Activated naive CD8-positive, alpha-beta T cell treated with anti-CD3 and anti-CD28 coated beads, Interleukin-2, amount 10 ng/mL, durations not matched to agents 7 days and 5 days (primary cell): ENCODE results near the gene CDH20. TPM values are rescaled to one million over a fixed set of nuclear protein-coding genes. Genes with fewer than 3 reads are reported as not detected.

Source experiments
- ATAC-seq: fragments of 150-1000 bp; cut with Tn5 transposase; one replicate; pipeline ENCODE4 v1.10.0; 2021; ENCODE audit warnings: low read depth, moderate library complexity
- POLR2A ChIA-PET: fragments of 350-600 bp; sonication (Branson Sonifier 250); formaldehyde crosslinking; loops from one replicate; lab custom pipeline; 2021; ENCODE audit warnings: antibody characterized with exemption; lab: Charles Lee
- DNase-seq: peaks from one replicate; pipeline ENCODE4 v3.0.0; 2021
- H3K27ac Mint-ChIP-seq: one replicate; pipeline ENCODE4 v1.8.0; 2022; ENCODE audit warnings: mild to moderate bottlenecking, mixed read lengths
- H3K27me3 Mint-ChIP-seq: one replicate; pipeline ENCODE4 v1.8.0; 2022; ENCODE audit warnings: mild to moderate bottlenecking, moderate library complexity, mixed read lengths
- H3K36me3 Mint-ChIP-seq: one replicate; pipeline ENCODE4 v1.8.0; 2021; ENCODE audit warnings: mild to moderate bottlenecking, mixed read lengths
- H3K4me1 Mint-ChIP-seq: one replicate; pipeline ENCODE4 v1.8.0; 2021; ENCODE audit warnings: mixed read lengths
- H3K4me3 Mint-ChIP-seq: one replicate; pipeline ENCODE4 v1.8.0; 2022; ENCODE audit warnings: mild to moderate bottlenecking, moderate library complexity, mixed read lengths
- H3K9me3 Mint-ChIP-seq: one replicate; pipeline ENCODE4 v1.8.0; 2021; ENCODE audit warnings: mixed read lengths
- total RNA-seq, 2 experiments: library from RNA; stranded (reverse); gene quantifications; one replicate each; pipeline ENCODE4 v1.2.3, GENCODE V29; 2021

Gene CDH20
- total RNA-seq, 2 experiments from 2014 or later: 0.14 to 0.17 TPM

DNA sequence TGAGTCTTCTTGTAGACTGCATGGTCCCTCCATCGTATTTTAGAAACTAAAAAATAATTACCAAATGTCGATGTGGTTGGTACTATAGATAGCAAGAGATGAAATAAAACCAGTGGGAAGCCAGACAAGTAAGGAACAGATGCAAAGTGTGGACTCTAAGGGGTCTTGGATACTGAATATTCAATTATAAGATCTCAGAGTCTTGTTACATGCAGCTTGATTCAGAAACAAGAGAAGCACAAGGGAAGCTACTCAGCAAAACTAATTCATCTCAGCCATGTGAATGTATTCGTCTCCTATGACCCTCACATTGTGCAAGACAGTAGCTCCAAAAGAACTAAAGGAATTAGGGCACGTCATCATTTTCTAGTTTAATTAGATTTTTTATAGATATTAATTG, 80.9 kb downstream of the CDH20 start:
- no peaks in the 10 kb centered on the region for H3K9me3 Mint-ChIP-seq
- no peak for ATAC-seq
- H3K27ac Mint-ChIP-seq: no peak overlapping the region

DNA sequence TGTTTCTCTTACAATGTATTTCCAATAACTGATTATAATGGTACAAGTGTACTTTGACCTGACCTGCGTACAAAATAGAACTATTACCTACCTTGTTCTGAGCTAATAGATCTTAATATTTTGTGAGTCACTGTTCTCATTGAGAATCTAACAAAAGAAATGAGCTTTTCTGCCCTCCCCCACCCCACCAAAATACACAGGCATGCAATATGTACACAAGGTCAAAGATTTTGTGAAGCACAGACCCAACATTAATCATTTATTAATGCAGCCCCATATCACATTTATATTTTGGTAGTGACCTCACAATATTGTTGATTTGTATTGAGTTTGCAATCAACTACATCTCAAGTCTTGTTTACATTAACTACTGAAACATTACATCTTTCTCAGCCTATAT, 86.5 kb downstream of the CDH20 start:
- Mint-ChIP-seq H3K4me1 (no peaks in the 10 kb centered on the region), H3K27ac (no peak overlapping the region), H3K9me3 (no peaks in the 10 kb centered on the region), H3K4me3 (no peak overlapping the region), H3K27me3 (no peaks in the 10 kb centered on the region), H3K36me3 (no peaks in the 10 kb centered on the region)
- ATAC-seq: no peak
- POLR2A ChIA-PET: no interaction called here
- no peak for DNase-seq

More for the DNA sequence above, 80.9 kb downstream of the CDH20 start:
- Mint-ChIP-seq H3K36me3 (no peaks in the 10 kb centered on the region), H3K4me3 (no peak overlapping the region), H3K4me1 (no peaks in the 10 kb centered on the region), H3K27me3 (no peaks in the 10 kb centered on the region)
- DNase-seq: no peak
- POLR2A ChIA-PET: no interaction called here

DNA sequence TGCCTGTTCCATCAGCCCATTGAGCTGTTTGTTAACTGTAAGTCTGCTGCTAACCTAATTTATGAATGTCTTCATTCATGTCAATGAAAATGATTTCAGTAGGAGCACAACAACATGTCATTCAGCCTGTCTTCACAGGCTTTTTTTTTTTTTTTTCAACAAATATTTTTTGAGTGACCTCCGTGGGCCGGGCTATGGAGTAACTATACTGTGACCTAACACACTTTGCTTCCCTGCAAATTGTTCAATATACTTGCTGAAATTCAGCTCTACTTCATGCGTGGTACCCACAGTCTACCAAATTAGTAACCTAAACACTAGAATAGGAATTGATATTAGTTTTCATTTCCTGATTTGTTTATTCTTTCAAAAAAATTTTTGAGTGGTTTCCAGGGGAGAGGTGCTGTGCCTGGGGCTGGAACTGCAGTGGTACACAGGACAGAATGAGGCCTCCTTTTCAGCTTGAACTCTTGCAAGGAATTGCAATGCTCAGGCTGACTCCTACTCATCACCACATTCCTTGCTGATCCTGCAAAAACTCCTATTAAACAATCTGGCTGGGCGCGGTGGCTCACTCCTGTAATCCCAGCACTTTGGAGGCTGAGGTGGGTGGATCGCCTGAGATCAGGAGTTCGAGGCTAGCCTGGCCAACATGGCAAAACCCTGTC, 87.1 kb downstream of the CDH20 start:
- no peak overlapping the region for H3K27ac Mint-ChIP-seq
- H3K4me3 Mint-ChIP-seq: no peak overlapping the region
- no peaks in the 10 kb centered on the region for H3K36me3 Mint-ChIP-seq
- no peaks in the 10 kb centered on the region for H3K9me3 Mint-ChIP-seq
- H3K27me3 Mint-ChIP-seq: no peaks in the 10 kb centered on the region
- DNase-seq (no peak), ATAC-seq (no peak)
- no peaks in the 10 kb centered on the region for H3K4me1 Mint-ChIP-seq
- POLR2A ChIA-PET: no interaction called here

DNA sequence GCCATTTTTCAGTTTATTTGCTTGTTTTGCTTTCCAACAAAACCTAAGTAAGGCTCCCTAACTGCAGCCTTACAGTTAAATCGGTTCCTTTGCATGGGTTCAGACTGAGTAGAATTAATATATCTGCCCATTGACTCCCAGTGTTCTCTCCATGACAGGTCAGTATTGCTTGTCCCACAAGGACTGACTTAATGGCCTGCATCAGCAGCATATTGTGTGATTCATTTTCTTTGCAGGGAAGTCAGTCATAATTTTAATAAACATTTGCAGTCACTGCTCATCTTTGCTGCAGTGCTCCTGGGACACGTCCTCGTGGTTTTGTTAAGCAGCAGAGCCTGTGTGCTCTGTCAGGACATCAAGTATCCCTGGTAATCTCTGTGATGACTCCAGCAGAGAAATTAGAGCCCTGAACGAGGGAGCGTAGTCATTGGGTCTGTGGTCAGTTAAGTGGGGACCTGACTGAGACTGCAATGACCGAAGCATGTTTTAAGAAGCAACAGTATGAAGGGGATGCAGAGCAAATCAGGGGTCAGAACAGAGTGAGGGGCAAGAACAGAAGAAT, 93.3 kb downstream of the CDH20 start:
- no peak for ATAC-seq
- DNase-seq: no peak
- no peaks in the 10 kb centered on the region for H3K9me3 Mint-ChIP-seq
- H3K27me3 Mint-ChIP-seq: no peaks in the 10 kb centered on the region
- H3K36me3 Mint-ChIP-seq: no peaks in the 10 kb centered on the region
- POLR2A ChIA-PET: no interaction called here
- H3K4me3 Mint-ChIP-seq: no peak overlapping the region
- no peaks in the 10 kb centered on the region for H3K4me1 Mint-ChIP-seq
- H3K27ac Mint-ChIP-seq: no peak overlapping the region

DNA sequence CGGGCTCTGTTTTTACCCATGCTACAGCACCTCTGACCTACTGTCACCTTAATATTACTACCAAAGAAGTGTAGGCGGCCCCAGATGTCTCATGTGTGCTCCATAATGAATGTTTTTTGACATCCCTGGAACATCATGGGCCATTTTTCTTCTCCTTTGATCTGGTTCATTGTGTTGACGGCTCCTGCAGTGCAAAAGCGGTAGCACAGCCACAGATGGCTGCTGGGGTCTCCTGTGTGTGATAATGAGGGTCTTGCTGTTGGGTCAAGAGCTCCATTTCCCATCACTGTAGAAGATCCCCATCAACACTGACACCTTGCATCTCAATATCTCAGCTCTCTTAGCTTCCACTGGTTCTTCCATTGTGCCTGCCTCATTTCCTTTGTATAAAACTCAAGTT, 95.0 kb downstream of the CDH20 start:
- Mint-ChIP-seq H3K9me3 (no peaks in the 10 kb centered on the region), H3K4me3 (no peak overlapping the region), H3K27ac (no peak overlapping the region), H3K36me3 (no peaks in the 10 kb centered on the region), H3K4me1 (no peaks in the 10 kb centered on the region), H3K27me3 (no peaks in the 10 kb centered on the region)
- POLR2A ChIA-PET: no interaction called here
- DNase-seq: no peak
- ATAC-seq: no peak

DNA sequence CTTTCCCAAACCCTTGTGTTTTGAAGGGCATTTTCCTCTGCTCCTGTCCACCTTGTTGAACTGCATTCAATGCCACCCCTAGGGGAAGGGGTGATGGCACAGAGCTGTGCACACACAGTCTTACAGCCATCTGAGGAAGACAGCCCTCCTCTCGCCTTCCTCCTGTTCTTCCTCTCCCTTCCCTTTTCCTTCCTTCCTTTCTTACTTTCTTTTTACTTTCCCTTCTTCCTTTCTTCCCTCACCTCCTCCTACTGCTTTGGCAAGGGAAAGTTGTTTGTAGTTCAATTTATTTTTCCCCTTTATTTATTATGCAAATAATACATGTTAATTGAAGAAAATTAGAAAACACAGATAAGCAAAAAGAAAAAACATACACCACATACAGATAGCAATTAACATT, 99.4 kb downstream of the CDH20 start:
- ATAC-seq (no peak), DNase-seq (no peak)
- POLR2A ChIA-PET: no interaction called here
- Mint-ChIP-seq H3K36me3 (no peaks in the 10 kb centered on the region), H3K4me3 (no peak overlapping the region), H3K4me1 (no peaks in the 10 kb centered on the region), H3K9me3 (peaks cover 4% of the 10 kb centered on the region), H3K27ac (no peak overlapping the region), H3K27me3 (no peaks in the 10 kb centered on the region)

DNA sequence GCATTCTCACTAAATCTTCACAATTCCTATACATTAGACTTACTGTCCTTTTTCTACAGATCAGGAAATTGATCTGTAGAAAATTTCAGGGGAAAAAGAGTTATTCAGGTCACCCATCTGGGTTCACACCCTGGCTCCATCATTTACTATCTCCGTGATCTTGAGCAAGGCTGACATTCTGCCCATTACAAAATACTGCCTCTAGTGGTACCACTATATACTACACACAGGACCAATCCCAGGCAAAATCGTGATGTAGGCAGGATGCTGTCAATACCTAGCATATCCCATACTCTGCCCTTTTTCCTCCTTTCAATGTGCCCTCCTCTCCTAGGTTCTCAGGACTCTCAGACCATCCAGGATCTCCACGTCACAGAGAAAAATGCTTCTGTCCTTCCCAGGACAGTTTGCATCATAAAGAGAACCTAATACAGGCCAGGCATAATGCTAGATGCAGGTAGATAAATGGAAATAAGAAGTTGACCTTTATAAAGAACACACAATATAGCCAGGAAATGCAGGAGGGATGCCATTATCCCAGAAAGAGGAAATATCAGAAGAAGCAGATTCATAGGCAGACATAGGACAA, 101.9 kb downstream of the CDH20 start:
- H3K27me3 Mint-ChIP-seq: no peaks in the 10 kb centered on the region
- POLR2A ChIA-PET: no interaction called here
- no peaks in the 10 kb centered on the region for H3K4me1 Mint-ChIP-seq
- no peak overlapping the region for H3K4me3 Mint-ChIP-seq
- H3K9me3 Mint-ChIP-seq: peaks cover 4% of the 10 kb centered on the region
- H3K27ac Mint-ChIP-seq: no peak overlapping the region
- DNase-seq: no peak
- H3K36me3 Mint-ChIP-seq: no peaks in the 10 kb centered on the region
- no peak for ATAC-seq

DNA sequence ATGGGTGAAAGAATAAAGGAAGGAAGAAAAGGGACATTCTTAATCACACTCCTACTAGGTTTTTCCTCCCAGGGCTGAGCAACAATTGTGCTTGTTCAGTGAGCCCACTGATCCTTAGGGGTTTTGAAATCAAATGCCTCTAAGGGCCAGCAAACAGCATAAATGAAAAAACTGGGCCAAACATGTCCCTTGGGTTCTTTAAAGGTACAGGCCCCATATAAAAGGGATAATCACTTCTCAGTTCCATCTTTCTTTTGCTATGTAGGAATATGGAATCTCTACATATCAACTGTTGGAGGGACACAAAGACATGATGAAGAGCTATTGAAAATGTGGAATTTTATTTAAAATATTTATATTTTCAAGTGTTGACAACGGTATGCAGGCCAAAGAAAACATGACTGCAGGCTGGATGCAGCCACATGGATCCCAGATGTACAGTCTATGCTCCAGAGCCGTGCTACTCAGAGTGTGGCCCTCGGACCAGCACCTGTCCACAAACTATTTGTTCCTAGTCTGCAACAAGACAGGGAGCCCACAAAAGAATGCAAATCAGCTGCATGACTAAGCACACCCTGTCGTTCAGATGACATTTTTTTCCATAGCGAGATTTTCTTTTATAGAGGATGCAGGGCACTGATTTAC, 110.0 kb downstream of the CDH20 start:
- no peak for DNase-seq
- no peak overlapping the region for H3K27ac Mint-ChIP-seq
- H3K4me3 Mint-ChIP-seq: no peak overlapping the region
- H3K9me3 Mint-ChIP-seq: no peaks in the 10 kb centered on the region
- H3K4me1 Mint-ChIP-seq: no peaks in the 10 kb centered on the region
- H3K36me3 Mint-ChIP-seq: no peaks in the 10 kb centered on the region
- ATAC-seq: no peak
- no peaks in the 10 kb centered on the region for H3K27me3 Mint-ChIP-seq
- POLR2A ChIA-PET: no interaction called here

DNA sequence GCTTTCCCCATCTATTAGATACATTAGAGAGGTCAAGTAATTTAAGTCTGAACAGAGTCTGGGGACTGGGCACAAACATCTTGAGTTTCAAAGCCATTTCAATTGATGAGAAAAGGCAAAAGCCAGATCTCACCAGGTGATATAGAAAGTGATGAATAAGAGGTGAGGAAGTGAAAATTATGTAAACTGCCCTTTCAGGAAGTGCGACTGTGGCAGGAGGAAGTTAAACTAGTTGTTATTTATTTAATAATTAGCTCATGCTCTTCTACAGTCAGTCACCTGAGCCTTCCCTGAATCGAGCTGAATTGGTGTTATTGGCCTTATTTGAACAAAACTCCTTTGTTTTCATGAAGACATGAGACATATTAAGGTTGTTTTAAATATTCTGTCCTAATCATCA, 115.1 kb downstream of the CDH20 start:
- Mint-ChIP-seq H3K9me3 (no peaks in the 10 kb centered on the region), H3K27me3 (no peaks in the 10 kb centered on the region), H3K4me1 (no peaks in the 10 kb centered on the region), H3K4me3 (no peak overlapping the region), H3K27ac (no peak overlapping the region), H3K36me3 (no peaks in the 10 kb centered on the region)
- POLR2A ChIA-PET: no interaction called here
- DNase-seq (no peak), ATAC-seq (no peak)

DNA sequence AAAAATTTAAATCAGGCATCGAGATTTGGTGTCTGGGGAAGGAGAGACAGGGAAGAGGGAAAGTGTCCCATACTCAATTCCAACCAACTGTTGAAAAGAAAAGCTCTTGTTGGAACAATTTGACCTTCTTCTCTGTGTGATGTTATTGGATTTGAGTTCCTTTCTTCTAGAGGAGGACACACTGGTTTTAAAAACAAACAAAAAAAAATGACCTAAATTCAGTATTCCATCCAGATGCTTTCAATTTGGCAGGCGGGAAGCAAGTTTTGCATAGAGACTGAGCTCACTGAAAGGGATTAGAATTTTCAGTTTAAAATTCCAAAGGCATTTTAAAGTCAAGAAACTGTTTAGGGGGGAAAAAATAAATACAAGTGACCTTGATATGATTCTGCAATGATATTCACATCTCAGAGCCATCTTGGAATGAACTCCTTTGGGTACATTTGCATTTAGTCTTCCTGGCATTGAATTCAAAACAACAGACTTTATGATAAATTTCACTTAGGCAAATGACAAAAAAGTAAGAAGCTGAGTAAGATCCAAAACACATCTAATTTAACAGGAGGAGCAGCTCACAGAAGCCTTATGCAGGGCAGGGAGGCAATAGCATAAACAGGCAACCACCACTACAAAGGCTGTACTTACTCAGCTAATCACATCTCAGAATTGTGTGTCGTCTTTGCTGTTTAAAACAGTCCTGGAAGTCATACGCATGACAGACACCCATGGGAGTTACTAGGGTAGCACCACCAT, 126.8 kb downstream of the CDH20 start:
- no peaks in the 10 kb centered on the region for H3K36me3 Mint-ChIP-seq
- no peaks in the 10 kb centered on the region for H3K4me1 Mint-ChIP-seq
- no peak overlapping the region for H3K4me3 Mint-ChIP-seq
- no peak overlapping the region for H3K27ac Mint-ChIP-seq
- DNase-seq: no peak
- no peaks in the 10 kb centered on the region for H3K9me3 Mint-ChIP-seq
- H3K27me3 Mint-ChIP-seq: no peaks in the 10 kb centered on the region
- POLR2A ChIA-PET: no interaction called here
- no peak for ATAC-seq

DNA sequence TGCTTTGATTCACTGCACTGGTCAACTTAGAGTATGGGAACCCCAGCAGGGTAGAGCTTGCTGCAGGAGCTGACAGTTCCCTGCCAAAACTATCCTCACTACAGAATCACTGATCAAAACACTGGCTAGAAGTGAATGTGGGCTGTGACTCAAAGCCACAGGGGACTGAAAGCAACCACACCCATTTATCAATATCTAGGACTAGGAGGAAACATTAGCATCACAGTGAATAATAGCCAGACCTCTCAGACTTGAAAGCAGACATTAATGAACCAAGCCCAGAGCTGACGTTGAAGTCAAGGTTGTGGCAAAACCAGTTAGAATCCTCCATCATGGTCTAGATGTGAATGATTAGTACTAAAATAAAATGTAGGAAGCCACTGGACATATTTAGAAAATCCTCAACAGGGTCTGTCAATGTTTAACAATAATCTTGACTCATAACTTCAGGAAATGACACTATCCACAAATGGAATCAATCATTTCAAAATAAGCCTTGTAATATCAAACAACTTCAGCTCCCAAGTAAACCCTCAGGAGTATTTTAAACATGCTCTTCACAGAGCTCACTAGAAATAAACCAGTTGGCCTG, 131.4 kb downstream of the CDH20 start:
- Mint-ChIP-seq H3K27me3 (no peaks in the 10 kb centered on the region), H3K9me3 (no peaks in the 10 kb centered on the region), H3K4me1 (no peaks in the 10 kb centered on the region), H3K4me3 (no peak overlapping the region), H3K27ac (no peak overlapping the region), H3K36me3 (no peaks in the 10 kb centered on the region)
- POLR2A ChIA-PET: no interaction called here
- DNase-seq: no peak
- ATAC-seq: no peak

DNA sequence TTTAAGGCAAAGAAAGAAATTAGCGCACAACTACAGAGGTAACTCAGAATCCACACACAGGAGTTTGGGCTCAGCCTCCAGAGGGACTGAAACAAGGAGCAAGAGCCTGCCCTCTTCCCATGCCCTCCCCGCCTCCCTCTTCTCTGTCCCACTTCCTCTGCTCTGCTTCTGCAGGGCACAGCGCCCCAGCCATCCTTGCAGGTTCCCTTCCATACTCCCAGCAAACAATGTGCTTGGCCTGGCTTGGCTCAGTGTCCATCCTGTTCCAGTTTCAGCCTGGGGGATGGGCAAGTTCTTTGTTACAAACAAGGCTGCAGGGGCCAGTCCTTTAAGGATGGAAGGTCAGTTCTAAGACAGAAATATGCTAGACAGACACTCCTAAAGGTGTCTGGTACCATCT, 133.5 kb downstream of the CDH20 start:
- ATAC-seq: no peak
- no peak overlapping the region for H3K27ac Mint-ChIP-seq
- no peaks in the 10 kb centered on the region for H3K4me1 Mint-ChIP-seq
- POLR2A ChIA-PET: no interaction called here
- DNase-seq: no peak
- no peaks in the 10 kb centered on the region for H3K27me3 Mint-ChIP-seq
- H3K4me3 Mint-ChIP-seq: no peak overlapping the region
- H3K36me3 Mint-ChIP-seq: no peaks in the 10 kb centered on the region
- H3K9me3 Mint-ChIP-seq: no peaks in the 10 kb centered on the region

DNA sequence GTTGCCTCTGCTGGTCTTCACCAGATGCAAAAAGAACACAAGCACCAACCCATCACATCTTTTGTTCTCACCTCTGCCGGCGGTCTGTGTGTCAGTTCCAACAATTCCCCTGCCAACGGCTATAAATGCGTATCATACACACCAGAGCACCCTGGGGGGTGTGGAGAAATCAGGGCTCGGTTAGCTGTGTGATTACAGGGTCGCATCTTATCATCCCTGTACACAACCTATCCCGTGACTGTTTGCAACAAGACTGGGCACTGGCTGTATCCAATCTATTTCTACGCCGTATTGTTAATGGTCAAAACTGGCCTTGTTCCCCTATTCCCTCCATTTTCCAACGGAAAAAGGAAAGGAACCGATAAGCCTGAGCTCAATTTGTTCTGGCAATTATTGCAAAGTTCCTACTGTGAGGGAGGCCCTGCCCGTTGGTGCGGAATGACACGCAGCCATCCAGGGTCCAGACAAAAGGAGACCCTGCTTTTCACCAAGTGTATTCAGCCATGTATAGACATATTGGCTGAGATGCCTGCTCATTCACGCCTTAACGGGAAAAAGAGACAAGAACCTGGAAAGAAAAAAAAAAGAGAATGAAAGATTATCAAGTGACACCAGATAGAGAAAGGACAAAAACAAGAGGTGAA, 136.9 kb downstream of the CDH20 start:
- Mint-ChIP-seq H3K4me3 (no peak overlapping the region), H3K27me3 (no peaks in the 10 kb centered on the region), H3K36me3 (no peaks in the 10 kb centered on the region), H3K4me1 (no peaks in the 10 kb centered on the region), H3K27ac (no peak overlapping the region), H3K9me3 (no peaks in the 10 kb centered on the region)
- DNase-seq: no peak
- POLR2A ChIA-PET: no interaction called here
- ATAC-seq: no peak
